Mucosa of rectum (tissue), 2 donors: Measurements from ENCODE around the gene GPR150.

ENCODE experiments used
- H3K27ac ChIP-seq, 2 donors: one replicate each; pipeline ENCODE4 v1.7.0; 2013; ENCODE audit warnings: inconsistent platforms in 2 of 2, low read depth in 2 of 2, low read length in 2 of 2
- H3K27me3 ChIP-seq, 2 donors: one replicate each; pipeline ENCODE4 v1.7.0; 2013; ENCODE audit warnings: low read length in 2 of 2; ENCODE audit not compliant: control insufficient read depth in 2 of 2, insufficient read depth in 2 of 2
- H3K36me3 ChIP-seq, 2 donors: one replicate each; pipeline ENCODE4 v1.7.0; 2013; ENCODE audit warnings: low read length in 2 of 2; ENCODE audit not compliant: control insufficient read depth in 2 of 2, insufficient read depth in 2 of 2
- H3K4me1 ChIP-seq, 2 donors: one replicate each; pipeline ENCODE4 v1.7.0; 2013; ENCODE audit warnings: low read length in 2 of 2, mild to moderate bottlenecking in 1 of 2; ENCODE audit not compliant: control insufficient read depth in 2 of 2, insufficient read depth in 2 of 2
- H3K4me3 ChIP-seq, 2 donors: one replicate each; pipeline ENCODE4 v1.7.0; 2013; ENCODE audit warnings: low read length in 2 of 2
- H3K9ac ChIP-seq, 2 donors: one replicate each; pipeline ENCODE4 v1.7.0; 2013; ENCODE audit warnings: low read length in 2 of 2, low read depth in 1 of 2, mild to moderate bottlenecking in 1 of 2
- H3K9me3 ChIP-seq, 2 donors: one replicate each; pipeline ENCODE4 v1.7.0; 2013; ENCODE audit warnings: low read length in 2 of 2; ENCODE audit not compliant: control insufficient read depth in 2 of 2
- donor health status: healthy.
- donor health status: Normal muscosa, but diverticular disease.

GPR150 gene

GRCh38 chr5:95621839-95622629 lies 2.1 kb downstream of the GPR150 start:
- peak overlapping the region in 1 of 2 donors; percentile 68 for H3K4me3 ChIP-seq

GRCh38 chr5:95623706-95624105 lies 3.8 kb downstream of the GPR150 start:
- H3K9me3 ChIP-seq, result no peaks in the 10 kb centered on the region
- no peak overlapping the region for H3K27ac ChIP-seq
- no peak overlapping the region for H3K9ac ChIP-seq
- no peak overlapping the region for H3K4me3 ChIP-seq
- no peaks in the 10 kb centered on the region for H3K27me3 ChIP-seq
- H3K36me3 ChIP-seq, result no peaks in the 10 kb centered on the region
- H3K4me1 ChIP-seq, result peaks cover 13 to 22% of the 10 kb centered on the region in 2 donors

More at GRCh38 chr5:95621839-95622629, 2.1 kb downstream of the GPR150 start:
- H3K27ac ChIP-seq, result no peak overlapping the region
- no peak overlapping the region for H3K9ac ChIP-seq
- H3K4me1 ChIP-seq, result peaks cover 7 to 13% of the 10 kb centered on the region in 2 donors
- no peaks in the 10 kb centered on the region for H3K27me3 ChIP-seq
- H3K36me3 ChIP-seq, result no peaks in the 10 kb centered on the region
- no peaks in the 10 kb centered on the region for H3K9me3 ChIP-seq

GRCh38 chr5:95624368-95624767 lies 4.5 kb downstream of the GPR150 start:
- Histone ChIP-seq H3K27ac (no peak overlapping the region), H3K27me3 (no peaks in the 10 kb centered on the region), H3K9ac (no peak overlapping the region), H3K4me3 (no peak overlapping the region), H3K4me1 (peaks cover 15 to 20% of the 10 kb centered on the region in 2 donors), H3K36me3 (no peaks in the 10 kb centered on the region), H3K9me3 (no peaks in the 10 kb centered on the region)

GRCh38 chr5:95626701-95627100 lies 6.8 kb downstream of the GPR150 start:
- H3K27ac ChIP-seq, result no peak overlapping the region

GRCh38 chr5:95627971-95628810 lies 8.3 kb downstream of the GPR150 start:
- Histone ChIP-seq H3K27me3 (no peaks in the 10 kb centered on the region), H3K36me3 (no peaks in the 10 kb centered on the region), H3K27ac (peak overlapping the region; percentile 2 to 23), H3K9me3 (no peaks in the 10 kb centered on the region), H3K9ac (no peak overlapping the region), H3K4me1 (peaks cover 8 to 10% of the 10 kb centered on the region in 2 donors), H3K4me3 (no peak overlapping the region)

More at GRCh38 chr5:95626701-95627100, 6.8 kb downstream of the GPR150 start:
- no peaks in the 10 kb centered on the region for H3K9me3 ChIP-seq
- H3K9ac ChIP-seq, result no peak overlapping the region
- H3K27me3 ChIP-seq, result no peaks in the 10 kb centered on the region
- H3K4me3 ChIP-seq, result no peak overlapping the region
- peaks cover 8 to 10% of the 10 kb centered on the region in 2 donors for H3K4me1 ChIP-seq
- no peaks in the 10 kb centered on the region for H3K36me3 ChIP-seq

GRCh38 chr5:95628933-95629332 lies 9.0 kb downstream of the GPR150 start:
- Histone ChIP-seq H3K36me3 (no peaks in the 10 kb centered on the region), H3K9ac (no peak overlapping the region), H3K27ac (peak overlapping the region in 1 of 2 donors; percentile 23), H3K4me3 (no peak overlapping the region), H3K4me1 (peaks cover 8 to 10% of the 10 kb centered on the region in 2 donors), H3K9me3 (no peaks in the 10 kb centered on the region), H3K27me3 (no peaks in the 10 kb centered on the region)

- no peaks in the 10 kb centered on the region for H3K9me3 ChIP-seq
- H3K27me3 ChIP-seq, result no peaks in the 10 kb centered on the region
- peaks cover 8 to 10% of the 10 kb centered on the region in 2 donors for H3K4me1 ChIP-seq
- H3K27ac ChIP-seq, result no peak overlapping the region
- H3K36me3 ChIP-seq, result no peaks in the 10 kb centered on the region
- no peak overlapping the region for H3K4me3 ChIP-seq
- H3K9ac ChIP-seq, result no peak overlapping the region
Measured at GRCh38 chr5:95630394-95630917, 10.6 kb downstream of the GPR150 start.

- Histone ChIP-seq H3K9me3 (no peaks in the 10 kb centered on the region), H3K4me1 (peaks cover 8 to 10% of the 10 kb centered on the region in 2 donors), H3K27ac (no peak overlapping the region), H3K36me3 (no peaks in the 10 kb centered on the region), H3K9ac (no peak overlapping the region), H3K27me3 (no peaks in the 10 kb centered on the region), H3K4me3 (no peak overlapping the region)
Measured at GRCh38 chr5:95631255-95631958, 11.5 kb downstream of the GPR150 start.

GRCh38 chr5:95631991-95632675 lies 12.2 kb downstream of the GPR150 start:
- Histone ChIP-seq H3K27ac (no peak overlapping the region), H3K27me3 (no peaks in the 10 kb centered on the region), H3K36me3 (no peaks in the 10 kb centered on the region), H3K9me3 (no peaks in the 10 kb centered on the region), H3K9ac (no peak overlapping the region), H3K4me1 (peaks cover 8 to 10% of the 10 kb centered on the region in 2 donors), H3K4me3 (no peak overlapping the region)
